SU-DHL-6 (cell line): ENCODE results near the gene COMMD3.

Experiments used
- EZH2phosphoT487 ChIP-seq: fragments of 200-600 bp; sonication (generic), shearing (Covaris generic); conservative IDR thresholded peaks from 2 replicates; pipeline ENCODE4 v1.6.1; 2018; ENCODE audit warnings: mild to moderate bottlenecking, antibody characterized with exemption, low read length, moderate library complexity, mixed read lengths
- TF ChIP-seq, protein P1 (sequence below): fragments of 200-600 bp; sonication (generic); IDR thresholded peaks from one replicate; pipeline ENCODE4 v1.5.1; 2017; ENCODE audit warnings: antibody characterized with exemption, mild to moderate bottlenecking, low read length, moderate library complexity; ENCODE audit not compliant: insufficient read depth, poor library complexity, severe bottlenecking

DNA sequence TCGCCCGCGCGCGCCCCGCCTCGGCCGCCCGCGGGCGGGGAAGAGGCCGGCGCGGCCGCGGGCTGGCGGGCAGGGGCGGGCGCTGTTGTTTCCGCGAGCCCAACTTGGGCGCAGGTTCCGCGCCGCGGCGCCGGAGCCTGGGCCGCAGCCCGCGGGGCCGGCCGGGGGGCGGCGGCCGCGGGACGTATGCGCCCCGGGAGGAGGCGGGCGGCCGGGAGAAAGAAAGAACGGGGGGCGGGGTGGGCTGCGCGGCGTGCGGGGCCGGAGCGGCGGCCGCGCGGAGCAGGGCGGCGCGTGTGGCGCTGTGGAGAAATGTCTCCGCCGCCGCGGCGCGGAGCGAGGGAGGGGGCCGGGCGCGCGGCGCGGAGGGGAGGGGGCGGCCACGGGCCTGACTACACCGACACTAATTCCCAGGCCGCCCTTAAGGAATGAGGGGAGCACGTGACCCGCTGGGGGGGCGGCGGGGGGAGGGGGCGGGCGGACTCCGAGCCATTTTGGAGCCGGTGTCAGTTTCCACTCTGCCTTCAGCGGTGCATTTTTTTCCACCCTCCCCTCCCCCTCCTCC lies 4.5 kb downstream of the COMMD3 start, which contains the start of gene BMI1:
- TF ChIP-seq, protein P1, sequence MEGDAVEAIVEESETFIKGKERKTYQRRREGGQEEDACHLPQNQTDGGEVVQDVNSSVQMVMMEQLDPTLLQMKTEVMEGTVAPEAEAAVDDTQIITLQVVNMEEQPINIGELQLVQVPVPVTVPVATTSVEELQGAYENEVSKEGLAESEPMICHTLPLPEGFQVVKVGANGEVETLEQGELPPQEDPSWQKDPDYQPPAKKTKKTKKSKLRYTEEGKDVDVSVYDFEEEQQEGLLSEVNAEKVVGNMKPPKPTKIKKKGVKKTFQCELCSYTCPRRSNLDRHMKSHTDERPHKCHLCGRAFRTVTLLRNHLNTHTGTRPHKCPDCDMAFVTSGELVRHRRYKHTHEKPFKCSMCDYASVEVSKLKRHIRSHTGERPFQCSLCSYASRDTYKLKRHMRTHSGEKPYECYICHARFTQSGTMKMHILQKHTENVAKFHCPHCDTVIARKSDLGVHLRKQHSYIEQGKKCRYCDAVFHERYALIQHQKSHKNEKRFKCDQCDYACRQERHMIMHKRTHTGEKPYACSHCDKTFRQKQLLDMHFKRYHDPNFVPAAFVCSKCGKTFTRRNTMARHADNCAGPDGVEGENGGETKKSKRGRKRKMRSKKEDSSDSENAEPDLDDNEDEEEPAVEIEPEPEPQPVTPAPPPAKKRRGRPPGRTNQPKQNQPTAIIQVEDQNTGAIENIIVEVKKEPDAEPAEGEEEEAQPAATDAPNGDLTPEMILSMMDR, result no peak
- no peak for TF ChIP-seq EZH2phosphoT487
